Neural cell (in vitro differentiated cells): ENCODE data around the gene ENOX1. TPM values are rescaled to one million over a fixed set of nuclear protein-coding genes. Genes with fewer than 3 reads are reported as not detected.

ENCODE experiments used
- H2AFZ ChIP-seq: fragments of 200-600, 300-800 bp; sonication (generic), shearing (Covaris generic); 2 replicates; pipeline ENCODE4 v1.6.0; 2014; ENCODE audit warnings: low read depth, mild to moderate bottlenecking, antibody characterized with exemption, low read length, moderate library complexity
- H3F3A ChIP-seq: fragments of 200-600 bp; shearing (Covaris generic); 2 replicates; pipeline ENCODE4 v1.6.1; 2016; ENCODE audit warnings: mild to moderate bottlenecking, moderate library complexity, mixed read lengths, antibody characterized with exemption, low read length; ENCODE audit not compliant: insufficient read depth, poor library complexity, severe bottlenecking
- H3K27ac ChIP-seq: fragments of 200-600, 300-800 bp; sonication (generic), shearing (Covaris generic); 2 replicates; pipeline ENCODE4 v1.5.1; 2014; ENCODE audit warnings: mild to moderate bottlenecking, low read length, moderate library complexity
- H3K27me3 ChIP-seq: fragments of 300-800, 200-600 bp; sonication (generic), shearing (Covaris generic); 2 replicates; pipeline ENCODE4 v1.6.0; 2014; ENCODE audit warnings: mild to moderate bottlenecking, low read depth, low read length, moderate library complexity; ENCODE audit not compliant: insufficient read depth
- H3K36me3 ChIP-seq: fragments of 300-800, 200-600 bp; sonication (generic), shearing (Covaris generic); 2 replicates; pipeline ENCODE4 v1.5.1; 2014; ENCODE audit warnings: mild to moderate bottlenecking, antibody characterized with exemption, low read length, moderate library complexity; ENCODE audit not compliant: insufficient read depth
- H3K4me2 ChIP-seq: fragments of 300-800, 200-600 bp; sonication (generic), shearing (Covaris generic); 2 replicates; pipeline ENCODE4 v1.6.0; 2014; ENCODE audit warnings: mild to moderate bottlenecking, low read length
- H3K4me3 ChIP-seq: fragments of 300-800, 200-600 bp; sonication (generic), shearing (Covaris generic); 2 replicates; pipeline ENCODE4 v1.5.1; 2014; ENCODE audit warnings: mild to moderate bottlenecking, low read length, moderate library complexity
- H3K79me2 ChIP-seq: fragments of 200-600 bp; shearing (Covaris generic); replicated peaks from 2 replicates; pipeline ENCODE4 v1.6.0; 2014; ENCODE audit warnings: mild to moderate bottlenecking, low read length, moderate library complexity; ENCODE audit not compliant: insufficient read depth
- H3K9ac ChIP-seq: fragments of 300-800, 200-600 bp; sonication (generic), shearing (Covaris generic); 2 replicates; pipeline ENCODE4 v1.6.1; 2016; ENCODE audit warnings: mild to moderate bottlenecking, low read length, mixed read lengths
- H3K9me2 ChIP-seq: fragments of 200-600 bp; shearing (Covaris generic); 2 replicates; pipeline ENCODE4 v1.6.1; 2016; ENCODE audit warnings: mild to moderate bottlenecking, low read length, mixed read lengths; ENCODE audit not compliant: insufficient read depth
- H3K9me3 ChIP-seq: fragments of 200-600, 300-800 bp; sonication (generic), shearing (Covaris generic); 2 replicates; pipeline ENCODE4 v1.6.1; 2016; ENCODE audit warnings: mild to moderate bottlenecking, mixed run types, low read length, moderate library complexity, mixed read lengths
- H4K20me1 ChIP-seq: fragments of 200-600 bp; shearing (Covaris generic); 2 replicates; pipeline ENCODE4 v1.6.1; 2016; ENCODE audit warnings: mild to moderate bottlenecking, mixed run types; ENCODE audit not compliant: insufficient read depth
- CTCF ChIP-seq: fragments of 450-650 bp; IDR thresholded peaks from 2 replicates; pipeline ENCODE4 v1.5.1; 2014; ENCODE audit warnings: antibody characterized with exemption, mild to moderate bottlenecking, moderate library complexity; ENCODE audit not compliant: poor library complexity, severe bottlenecking
- EP300 ChIP-seq: fragments of 450-650 bp; conservative IDR thresholded peaks from 2 replicates; pipeline ENCODE4 v1.6.1; 2014; ENCODE audit warnings: antibody characterized with exemption, mild to moderate bottlenecking, moderate library complexity; ENCODE audit not compliant: poor library complexity, severe bottlenecking
- EZH2 ChIP-seq: fragments of 200-600, 300-800 bp; shearing (Covaris generic), sonication (generic); IDR thresholded peaks from 2 replicates; pipeline ENCODE4 v1.6.1; 2014; ENCODE audit warnings: antibody characterized with exemption, low read length, borderline replicate concordance, mild to moderate bottlenecking; ENCODE audit not compliant: insufficient read depth, poor library complexity, severe bottlenecking
- MXI1 ChIP-seq: fragments of 450-650 bp; conservative IDR thresholded peaks from 2 replicates; pipeline ENCODE4 v1.6.1; 2014; ENCODE audit warnings: antibody characterized with exemption, mild to moderate bottlenecking; ENCODE audit not compliant: poor library complexity, severe bottlenecking
- POLR2AphosphoS5 ChIP-seq: IDR thresholded peaks from 2 replicates; pipeline ENCODE4 v1.6.1; 2012
- RAD21 ChIP-seq: fragments of 450-650 bp; conservative IDR thresholded peaks from 2 replicates; pipeline ENCODE4 v1.6.1; 2014; ENCODE audit warnings: antibody characterized with exemption, mild to moderate bottlenecking, moderate library complexity
- REST ChIP-seq: IDR thresholded peaks from 2 replicates; pipeline ENCODE4 v1.6.1; 2012; ENCODE audit warnings: borderline replicate concordance
- SMC3 ChIP-seq: fragments of 450-650 bp; conservative IDR thresholded peaks from 2 replicates; pipeline ENCODE4 v1.6.1; 2014; ENCODE audit warnings: antibody characterized with exemption, mild to moderate bottlenecking, moderate library complexity; ENCODE audit not compliant: poor library complexity
- TAF1 ChIP-seq: IDR thresholded peaks from 2 replicates; pipeline ENCODE4 v1.6.1; 2012; ENCODE audit warnings: low read depth
- polyA plus RNA-seq: library from polyadenylated mRNA; depleted of rRNA; stranded (reverse); fragments of >200 nt; gene quantifications from 2 replicates; pipeline ENCODE4 v1.2.3, GENCODE V29; 2014

ENOX1 gene
- polyA plus RNA-seq, 1 donor from 2014 or later: 42.6 TPM

GRCh38 chr13:43273362-43273761 lies 513.4 kb downstream of the ENOX1 start:
- no peak overlapping the region for H3K27ac ChIP-seq
- H3K79me2 ChIP-seq: no peaks in the 10 kb centered on the region
- H3F3A ChIP-seq: no peaks in the 10 kb centered on the region
- H3K9me2 ChIP-seq: no peaks in the 10 kb centered on the region
- H3K4me3 ChIP-seq: no peak overlapping the region
- no peak overlapping the region for H3K9ac ChIP-seq
- TF ChIP-seq MXI1 (no peak), EP300 (no peak), POLR2AphosphoS5 (no peak), RAD21 (no peak), REST (no peak), EZH2 (no peak), CTCF (no peak)
- H3K4me2 ChIP-seq: no peak overlapping the region
- H3K36me3 ChIP-seq: no peaks in the 10 kb centered on the region
- H3K27me3 ChIP-seq: no peaks in the 10 kb centered on the region
- no peaks in the 10 kb centered on the region for H4K20me1 ChIP-seq
- no peaks in the 10 kb centered on the region for H3K9me3 ChIP-seq
- H2AFZ ChIP-seq: no peak overlapping the region

GRCh38 chr13:43272851-43273250 lies 513.9 kb downstream of the ENOX1 start:
- H3K4me2 ChIP-seq: no peak overlapping the region
- no peaks in the 10 kb centered on the region for H3K36me3 ChIP-seq
- no peaks in the 10 kb centered on the region for H3K9me3 ChIP-seq
- no peaks in the 10 kb centered on the region for H3K9me2 ChIP-seq
- no peaks in the 10 kb centered on the region for H3K79me2 ChIP-seq
- H3K9ac ChIP-seq: no peak overlapping the region
- TF ChIP-seq RAD21: no peak
- TF ChIP-seq POLR2AphosphoS5: no peak
- no peak for TF ChIP-seq EP300
- no peak for TF ChIP-seq TAF1
- TF ChIP-seq REST: no peak
- TF ChIP-seq SMC3: no peak
- no peak for TF ChIP-seq MXI1
- TF ChIP-seq CTCF: no peak
- no peak for TF ChIP-seq EZH2
- H3K27ac ChIP-seq: no peak overlapping the region
- H3K4me3 ChIP-seq: no peak overlapping the region
- H4K20me1 ChIP-seq: no peaks in the 10 kb centered on the region
- no peaks in the 10 kb centered on the region for H3K27me3 ChIP-seq
- H3F3A ChIP-seq: no peaks in the 10 kb centered on the region
- H2AFZ ChIP-seq: no peak overlapping the region
